Measurements from ENCODE around the gene RAPGEF4.

Gene RAPGEF4

GRCh38 chr2:172967036-172967982 is 231.7 kb downstream of the RAPGEF4 start:
- no peak for DNase-seq (ENCODE audit: low spot score)

- DNase-seq (ENCODE audit: low spot score), result peak; percentile 77
Observed at GRCh38 chr2:172968061-172968469, 232.4 kb downstream of the RAPGEF4 start.

GRCh38 chr2:172969166-172969565 is 233.5 kb downstream of the RAPGEF4 start:
- no peak for DNase-seq (ENCODE audit: low spot score)

GRCh38 chr2:172969609-172970008 is 234.0 kb downstream of the RAPGEF4 start:
- DNase-seq (ENCODE audit: low spot score), result no peak

GRCh38 chr2:172970660-172971059 is 235.0 kb downstream of the RAPGEF4 start:
- DNase-seq (ENCODE audit: low spot score), result no peak

GRCh38 chr2:172972005-172972619 is 236.5 kb downstream of the RAPGEF4 start:
- DNase-seq (ENCODE audit: low spot score), result peak; percentile 83

- DNase-seq (ENCODE audit: low spot score), result no peak
Observed at GRCh38 chr2:172974762-172975161, 239.1 kb downstream of the RAPGEF4 start.

GRCh38 chr2:172976116-172976515 is 240.5 kb downstream of the RAPGEF4 start:
- DNase-seq (ENCODE audit: low spot score), result no peak

- DNase-seq (ENCODE audit: low spot score), result no peak
Observed at GRCh38 chr2:172976816-172977215, 241.2 kb downstream of the RAPGEF4 start.

- DNase-seq (ENCODE audit: low spot score), result no peak
Observed at GRCh38 chr2:172977270-172978062, 241.8 kb downstream of the RAPGEF4 start.

GRCh38 chr2:172978063-172978383 is 242.4 kb downstream of the RAPGEF4 start:
- DNase-seq (ENCODE audit: low spot score), result no peak

GRCh38 chr2:172985139-172985892 is 249.7 kb downstream of the RAPGEF4 start:
- peak; percentile 51 for DNase-seq (ENCODE audit: low spot score)

GRCh38 chr2:172986040-172986439 is 250.4 kb downstream of the RAPGEF4 start:
- no peak for DNase-seq (ENCODE audit: low spot score)

GRCh38 chr2:172988728-172989127 is 253.1 kb downstream of the RAPGEF4 start:
- DNase-seq (ENCODE audit: low spot score), result no peak

GRCh38 chr2:172991031-172991430 is 255.4 kb downstream of the RAPGEF4 start:
- no peak for DNase-seq (ENCODE audit: low spot score)

GRCh38 chr2:172993139-172993538 is 257.5 kb downstream of the RAPGEF4 start:
- DNase-seq (ENCODE audit: low spot score), result no peak

GRCh38 chr2:172993931-172994717 is 258.5 kb downstream of the RAPGEF4 start:
- no peak for DNase-seq (ENCODE audit: low spot score)

GRCh38 chr2:172994864-172995263 is 259.2 kb downstream of the RAPGEF4 start:
- DNase-seq (ENCODE audit: low spot score), result no peak

- DNase-seq (ENCODE audit: low spot score), result peak; percentile 87
Observed at GRCh38 chr2:172995323-172996244, 259.9 kb downstream of the RAPGEF4 start.

GRCh38 chr2:172996387-172996961 is 260.8 kb downstream of the RAPGEF4 start:
- DNase-seq (ENCODE audit: low spot score), result peak; percentile 18
